HG03064 (cell line): ENCODE data around the gene DNAI2.

Source experiments
- ATAC-seq: cut with Tn5 transposase; IDR thresholded peaks from one replicate; pipeline ENCODE4 v1.9.1; 2021; ENCODE audit warnings: low read depth; ENCODE audit not compliant: unreplicated experiment

Gene DNAI2

GRCh38 chr17:74274060-74274708 is at the start of gene DNAI2:
DNAI2 (plus strand) TSS chr17:74274234; CDS start chr17:74281818, 7,584 bp downstream.
- no peak for ATAC-seq

GRCh38 chr17:74224959-74225725 is 48.9 kb upstream of the DNAI2 start:
- ATAC-seq, result no peak

GRCh38 chr17:74226252-74226651 is 47.8 kb upstream of the DNAI2 start:
- no peak for ATAC-seq

GRCh38 chr17:74227271-74228080 is 46.6 kb upstream of the DNAI2 start:
- no peak for ATAC-seq

- ATAC-seq, result no peak
Observed at GRCh38 chr17:74228306-74228978, 45.6 kb upstream of the DNAI2 start.

GRCh38 chr17:74230896-74231295 is 43.1 kb upstream of the DNAI2 start:
- ATAC-seq, result no peak

GRCh38 chr17:74231928-74232907 is 41.8 kb upstream of the DNAI2 start:
- ATAC-seq, result no peak

- no peak for ATAC-seq
Observed at GRCh38 chr17:74233937-74234336, 40.1 kb upstream of the DNAI2 start.

GRCh38 chr17:74234486-74234885 is 39.5 kb upstream of the DNAI2 start:
- ATAC-seq, result no peak

- ATAC-seq, result no peak
Observed at GRCh38 chr17:74235040-74235581, 38.9 kb upstream of the DNAI2 start.

GRCh38 chr17:74235911-74236371 is 38.1 kb upstream of the DNAI2 start:
- ATAC-seq, result no peak

GRCh38 chr17:74237321-74237720 is 36.7 kb upstream of the DNAI2 start:
- no peak for ATAC-seq

- no peak for ATAC-seq
Observed at GRCh38 chr17:74239172-74239571, 34.9 kb upstream of the DNAI2 start.

- no peak for ATAC-seq
Observed at GRCh38 chr17:74240618-74241205, 33.3 kb upstream of the DNAI2 start.

GRCh38 chr17:74241431-74241830 is 32.6 kb upstream of the DNAI2 start:
- ATAC-seq, result no peak

GRCh38 chr17:74241847-74242246 is 32.2 kb upstream of the DNAI2 start:
- ATAC-seq, result no peak

GRCh38 chr17:74243013-74243755 is 30.9 kb upstream of the DNAI2 start:
- no peak for ATAC-seq

GRCh38 chr17:74244128-74244527 is 29.9 kb upstream of the DNAI2 start:
- ATAC-seq, result no peak
